Dermis microvascular lymphatic vessel endothelial cell (primary cell): ENCODE data around the gene PLP1. TPM values are rescaled to one million over a fixed set of nuclear protein-coding genes. Genes with fewer than 3 reads are reported as not detected.
A peak's percentile ranks its signal among the peaks of the same experiment; 100 is the strongest.
"Not testable (repeated sequence)": the region's sequence is repeated elsewhere in the genome, so short reads cannot be mapped to it uniquely, and the experiment has no call there.

Experiments
- DNase-seq, 2 donors: peaks; one replicate each; pipeline versions ENCODE4 v3.0.0 to v3.0.0-alpha.2; 2010; ENCODE audit warnings: low read depth in 2 of 2
- total RNA-seq: library from RNA; depleted of rRNA; stranded (reverse); fragments of >200 nt; gene quantifications from 2 replicates; pipeline ENCODE4 v1.2.1, GENCODE V29; 2014

PLP1 gene
- total RNA-seq, 1 donor from 2014 or later: 0.13 TPM

- DNase-seq: no peak
These were observed 3.9 kb downstream of the PLP1 start for GRCh38 chrX:103780336-103781061.

DNA sequence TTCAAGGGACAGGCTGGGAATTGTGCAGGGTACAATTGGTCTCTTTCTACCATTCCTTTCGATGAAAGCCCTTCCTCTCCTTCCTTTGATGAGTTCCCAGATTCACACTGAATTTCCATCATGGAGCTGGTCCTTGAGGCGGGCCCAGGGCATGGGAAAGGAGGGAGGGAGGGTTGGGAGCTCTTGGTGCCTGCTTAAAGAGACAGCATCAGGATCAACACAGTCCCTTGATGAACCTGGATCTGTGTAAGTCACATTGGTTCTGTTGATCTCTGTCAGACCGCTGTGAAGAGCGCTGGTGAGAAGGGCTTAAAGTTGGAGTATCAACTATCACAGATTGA is 4.4 kb downstream of the PLP1 start:
- no peak for DNase-seq

- no peak for DNase-seq
These were observed 5.1 kb downstream of the PLP1 start for GRCh38 chrX:103781706-103782105.

DNA sequence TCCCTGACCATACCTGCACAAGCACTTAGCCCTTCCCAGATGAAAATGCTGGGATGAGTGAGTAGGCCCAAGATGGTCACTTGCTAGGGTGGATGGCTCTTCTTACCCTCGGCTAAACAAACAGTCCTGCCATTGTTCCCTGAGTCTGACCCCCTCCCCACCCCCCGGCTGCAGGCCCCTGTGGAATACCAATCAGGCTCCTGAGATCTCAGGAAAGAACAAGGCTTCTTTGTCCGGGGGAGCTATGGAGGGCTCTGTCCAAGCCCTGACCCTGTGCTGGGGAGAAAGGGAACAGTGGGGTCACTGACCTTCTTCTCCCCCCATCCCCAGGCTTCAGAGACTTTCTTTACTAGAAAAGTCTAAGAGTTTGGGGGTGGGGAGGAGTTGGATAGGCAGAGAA is 6.0 kb downstream of the PLP1 start:
- DNase-seq: no peak

DNA sequence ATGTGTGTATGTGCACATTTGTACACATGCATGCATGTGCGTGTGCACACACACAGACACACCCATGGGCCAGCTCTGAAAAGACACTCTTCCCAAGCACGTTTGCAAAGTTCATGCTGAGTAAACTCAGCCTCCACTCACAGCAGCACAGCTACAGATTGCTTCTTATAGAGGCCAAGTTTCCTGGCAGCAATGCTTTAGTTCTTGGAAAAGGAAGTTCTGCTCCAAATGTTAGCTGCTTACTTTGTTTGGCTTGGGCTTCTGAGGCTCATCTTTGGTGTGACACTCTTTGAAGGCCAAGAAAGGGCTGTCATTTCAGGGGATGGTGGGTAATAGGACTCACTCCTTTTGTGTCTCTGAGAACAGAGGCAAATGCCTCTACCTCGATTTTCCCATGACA is 6.6 kb downstream of the PLP1 start:
- no peak for DNase-seq

GRCh38 chrX:103783971-103784370 is 7.3 kb downstream of the PLP1 start:
- DNase-seq: no peak

- no peak for DNase-seq
These were observed 12.4 kb downstream of the PLP1 start for GRCh38 chrX:103789004-103789403.

GRCh38 chrX:103791228-103791627 is 14.6 kb downstream of the PLP1 start:
- no peak for DNase-seq

- DNase-seq: peak; percentile 22 to 38
These were observed 15.3 kb downstream of the PLP1 start for GRCh38 chrX:103791826-103792485.

- DNase-seq: no peak
These were observed 16.4 kb downstream of the PLP1 start for GRCh38 chrX:103792916-103793544.

DNA sequence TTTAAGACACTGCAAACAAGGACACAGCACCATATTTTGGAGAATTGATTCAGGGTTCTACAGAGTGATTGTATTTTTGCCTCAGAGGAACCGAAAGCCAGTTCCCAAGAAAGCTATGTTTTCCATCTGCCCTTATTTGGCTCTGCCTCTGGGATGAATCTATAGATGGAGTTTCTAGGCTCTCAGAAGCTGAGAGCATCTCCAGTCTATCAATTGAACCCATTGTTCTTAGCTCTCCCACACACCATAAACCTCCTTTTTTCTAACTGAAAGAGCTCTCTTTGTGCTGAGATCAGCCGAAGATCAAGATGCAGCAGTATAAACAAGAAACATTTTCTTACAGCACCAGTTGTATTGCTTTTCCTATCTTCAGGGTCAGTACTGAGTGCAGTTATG is 16.9 kb downstream of the PLP1 start:
- DNase-seq: no peak

GRCh38 chrX:103794119-103794518 is 17.5 kb downstream of the PLP1 start:
- no peak for DNase-seq

DNA sequence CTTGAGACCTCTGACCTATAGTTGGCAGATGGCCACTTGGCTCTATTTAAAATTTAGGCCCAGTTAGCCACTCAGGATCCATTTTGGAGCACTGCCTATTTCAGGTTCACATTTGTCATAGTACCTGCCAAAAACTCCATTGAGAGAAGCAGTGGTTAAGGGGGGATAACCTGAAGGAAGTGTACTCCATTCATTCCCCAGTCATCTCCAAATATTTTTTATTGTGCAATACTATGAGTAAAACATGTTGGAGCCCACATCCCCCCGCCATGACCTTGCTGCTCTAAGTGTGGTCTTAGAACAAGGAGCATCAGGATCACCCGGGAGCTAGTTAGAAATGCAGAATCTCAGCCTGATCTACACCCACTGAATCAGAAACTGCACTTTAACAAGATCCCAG is 21.1 kb downstream of the PLP1 start:
- DNase-seq: no peak

DNA sequence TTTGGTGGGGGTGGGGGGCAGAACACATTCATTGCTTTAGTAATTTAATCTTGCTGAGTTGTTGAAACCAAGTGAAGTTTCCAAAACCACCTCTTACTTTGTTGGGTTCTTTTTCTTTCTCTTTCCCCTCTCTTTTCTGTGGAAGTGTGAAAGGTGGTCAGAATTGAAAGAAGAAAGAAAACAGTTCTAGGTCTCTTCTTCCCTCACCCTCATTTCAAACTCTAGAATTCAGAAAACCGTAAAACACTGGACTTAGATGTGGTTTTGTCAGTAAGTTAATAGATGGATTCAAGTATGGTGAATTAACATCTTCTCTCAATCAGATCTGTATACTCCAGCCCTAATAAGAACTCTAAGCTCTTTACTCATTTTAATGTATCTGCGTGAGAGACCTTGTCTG is 23.7 kb downstream of the PLP1 start:
- DNase-seq: no peak

- no peak for DNase-seq
These were observed 29.2 kb downstream of the PLP1 start for GRCh38 chrX:103805860-103806259.

DNA sequence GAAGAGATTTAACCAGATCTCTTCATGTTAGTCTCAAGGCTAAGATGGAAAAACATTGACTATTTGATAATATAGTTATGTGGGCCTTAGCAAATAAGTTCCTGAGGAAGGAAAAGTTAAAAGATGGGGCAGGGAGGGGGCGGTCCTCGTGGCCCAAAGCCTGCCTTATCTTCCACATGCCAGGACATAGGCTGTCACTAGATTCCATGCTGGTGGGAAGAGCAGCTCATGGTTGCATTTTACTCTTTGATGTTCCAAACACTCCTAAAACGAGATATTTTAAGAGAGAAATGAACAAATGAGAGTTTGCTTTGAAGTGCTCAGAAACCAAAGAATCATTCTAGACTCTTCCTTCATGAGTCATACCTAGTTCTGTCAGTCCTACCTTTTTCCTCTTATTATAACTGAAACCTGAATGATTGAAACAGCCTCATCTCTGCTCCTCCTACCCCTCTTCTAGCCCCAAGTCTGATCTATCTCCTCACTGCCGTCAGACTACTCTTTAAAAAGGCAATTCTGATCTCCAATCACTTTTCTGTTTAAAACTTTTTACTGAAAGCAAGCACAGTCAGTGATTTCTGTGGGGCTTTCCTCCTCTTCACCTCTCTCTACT is 30.3 kb downstream of the PLP1 start:
- DNase-seq: no peak

GRCh38 chrX:103811858-103812257 is 35.2 kb downstream of the PLP1 start:
- DNase-seq: no peak

DNA sequence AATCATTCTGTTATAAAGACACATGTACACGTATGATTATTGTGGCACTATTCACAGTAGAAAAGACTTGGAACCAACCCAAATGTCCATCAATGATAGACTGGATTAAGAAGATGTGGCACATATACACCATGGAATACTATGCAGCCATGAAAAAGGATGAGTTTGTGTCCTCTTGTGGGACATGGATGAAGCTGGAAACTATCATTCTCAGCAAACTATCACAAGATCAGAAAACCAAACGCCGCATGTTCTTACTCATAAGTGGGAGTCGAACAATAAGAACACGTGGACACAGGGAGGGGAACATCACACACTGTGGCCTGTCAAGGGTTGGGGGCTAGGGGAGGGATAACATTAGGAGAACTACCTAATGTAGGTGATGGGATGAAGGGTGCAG is 40.5 kb downstream of the PLP1 start:
- DNase-seq: not testable (repeated sequence)

GRCh38 chrX:103817502-103817901 is 40.9 kb downstream of the PLP1 start:
- peak; percentile 33 to 49 for DNase-seq

- DNase-seq: no peak
These were observed 42.4 kb downstream of the PLP1 start for GRCh38 chrX:103818842-103819619.

GRCh38 chrX:103820802-103821201 is 44.2 kb downstream of the PLP1 start:
- DNase-seq: not testable (repeated sequence)

DNA sequence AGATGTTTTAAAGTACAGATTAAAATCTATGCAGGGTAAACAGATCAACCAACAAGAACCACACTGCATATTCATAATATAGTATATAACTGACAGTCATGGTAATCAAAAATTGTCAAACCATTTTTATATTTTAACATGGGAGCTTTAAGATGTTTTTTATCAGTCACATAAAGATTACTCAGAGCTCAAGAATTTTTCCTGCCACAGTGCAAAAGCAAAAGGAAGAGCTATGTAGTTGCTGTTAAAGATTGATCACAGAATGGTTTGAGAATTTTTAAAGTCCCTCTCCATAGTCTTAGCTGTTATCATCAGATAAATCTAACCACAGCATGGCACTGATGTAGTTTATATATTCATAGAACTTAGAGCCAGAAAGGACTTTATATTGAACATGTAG is 47.0 kb downstream of the PLP1 start:
- DNase-seq: no peak
